GM13977 (cell line): ENCODE data around the gene REX1BD.

Source experiments
- DNase-seq: peaks from one replicate; pipeline ENCODE4 v3.0.0; 2012; ENCODE audit warnings: low spot score
- CTCF ChIP-seq: IDR thresholded peaks from 2 replicates; pipeline ENCODE4 v1.5.1; 2012; ENCODE audit warnings: mild to moderate bottlenecking, control low read depth; ENCODE audit not compliant: insufficient read depth; ENCODE audit errors: extremely low read depth, missing control alignments
- in situ Hi-C: fragments of 300-500 bp; cut with MboI; formaldehyde crosslinking; loops from one replicate; pipeline ENCODE4 v1.12.0; 2022; ENCODE audit warnings: low sequenced_read_pairs, low pct_unique_long_range_greater_than_20kb, mixed read lengths, inconsistent platforms; ENCODE audit not compliant: unreplicated experiment

Gene REX1BD

GRCh38 chr19:18543814-18544475 lies 44.7 kb upstream of the REX1BD start:
- DNase-seq: peak; percentile 89
- peak; percentile 41 for TF ChIP-seq CTCF
- in situ Hi-C loops: no loop called here

- DNase-seq: no peak
- TF ChIP-seq CTCF: no peak
- in situ Hi-C loops: no loop called here
Measured at GRCh38 chr19:18551631-18552030, 37.0 kb upstream of the REX1BD start.

GRCh38 chr19:18557411-18558201 lies 31.0 kb upstream of the REX1BD start, which contains the start of gene KXD1:
TSS of gene KXD1 (plus strand) at chr19:18557870. CDS start at chr19:18562057, 4,187 bp downstream.
- no peak for TF ChIP-seq CTCF

GRCh38 chr19:18558202-18558555 lies 30.4 kb upstream of the REX1BD start:
- DNase-seq: no peak
- TF ChIP-seq CTCF: no peak
- in situ Hi-C loops: no loop called here

More at GRCh38 chr19:18557411-18558201, 31.0 kb upstream of the REX1BD start, which contains the start of gene KXD1:
- DNase-seq: peak; percentile 99
- in situ Hi-C loops: no loop called here

- in situ Hi-C loops: no loop called here
- TF ChIP-seq CTCF: no peak
- no peak for DNase-seq
Measured at GRCh38 chr19:18558604-18559003, 30.0 kb upstream of the REX1BD start.

- no peak for DNase-seq
- no peak for TF ChIP-seq CTCF
- in situ Hi-C loops: no loop called here
Measured at GRCh38 chr19:18559685-18560084, 28.9 kb upstream of the REX1BD start.
